Activated naive CD4-positive, alpha-beta T cell treated with anti-CD3 and anti-CD28 coated beads, Interleukin-2, amount 10 ng/mL, durations not matched to agents 5 hours and 36 hours (primary cell): Measurements from ENCODE around the gene TPTE. TPM values are rescaled to one million over a fixed set of nuclear protein-coding genes. Genes with fewer than 3 reads are reported as not detected.

Experiments
- total RNA-seq, 2 experiments: library from RNA; stranded (reverse); gene quantifications; one replicate each; pipeline ENCODE4 v1.2.3, GENCODE V29; 2021

TPTE gene
- not detected for total RNA-seq

DNA sequence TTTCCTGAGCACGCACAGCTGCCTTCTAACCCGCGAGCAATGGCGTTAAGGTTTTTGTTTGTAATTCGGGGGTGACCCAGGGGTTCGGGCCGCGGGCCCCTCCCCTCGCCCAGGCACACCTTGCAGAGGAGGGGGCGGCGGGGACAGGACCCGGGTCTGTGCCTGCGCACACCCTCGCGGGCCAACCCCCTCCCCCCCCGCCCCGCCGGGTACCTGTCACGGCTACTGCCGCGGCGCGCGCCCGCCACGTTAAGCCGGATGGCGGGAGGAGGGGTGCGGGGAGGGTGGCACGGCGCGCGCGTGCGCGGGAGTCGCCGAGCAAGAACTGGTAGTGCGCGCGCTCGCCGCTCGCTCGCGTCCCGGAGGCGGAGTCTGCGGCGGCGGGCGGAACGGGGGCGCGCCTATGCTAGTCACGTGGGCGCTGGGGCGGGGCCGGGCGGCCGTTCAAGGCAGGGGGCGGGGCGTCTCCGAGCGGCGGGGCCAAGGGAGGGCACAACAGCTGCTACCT is at the start of gene TPTE:
TPTE (plus strand) TSS at position 493 of the 508 bp plus-strand sequence. CDS start 17,141 bp downstream, outside the sequence.

